ENCODE data around the gene RBBP5.

GRCh38 chr1:205071801-205072200, 50.0 kb downstream of the RBBP5 start:
- TF ChIP-seq, protein P1, sequence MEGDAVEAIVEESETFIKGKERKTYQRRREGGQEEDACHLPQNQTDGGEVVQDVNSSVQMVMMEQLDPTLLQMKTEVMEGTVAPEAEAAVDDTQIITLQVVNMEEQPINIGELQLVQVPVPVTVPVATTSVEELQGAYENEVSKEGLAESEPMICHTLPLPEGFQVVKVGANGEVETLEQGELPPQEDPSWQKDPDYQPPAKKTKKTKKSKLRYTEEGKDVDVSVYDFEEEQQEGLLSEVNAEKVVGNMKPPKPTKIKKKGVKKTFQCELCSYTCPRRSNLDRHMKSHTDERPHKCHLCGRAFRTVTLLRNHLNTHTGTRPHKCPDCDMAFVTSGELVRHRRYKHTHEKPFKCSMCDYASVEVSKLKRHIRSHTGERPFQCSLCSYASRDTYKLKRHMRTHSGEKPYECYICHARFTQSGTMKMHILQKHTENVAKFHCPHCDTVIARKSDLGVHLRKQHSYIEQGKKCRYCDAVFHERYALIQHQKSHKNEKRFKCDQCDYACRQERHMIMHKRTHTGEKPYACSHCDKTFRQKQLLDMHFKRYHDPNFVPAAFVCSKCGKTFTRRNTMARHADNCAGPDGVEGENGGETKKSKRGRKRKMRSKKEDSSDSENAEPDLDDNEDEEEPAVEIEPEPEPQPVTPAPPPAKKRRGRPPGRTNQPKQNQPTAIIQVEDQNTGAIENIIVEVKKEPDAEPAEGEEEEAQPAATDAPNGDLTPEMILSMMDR (IDR thresholded peaks at IDR 0.05) = no peak
- no peak for TF ChIP-seq POLR2AphosphoS5 (IDR thresholded peaks at IDR 0.05)

Measured in esophagus muscularis mucosa (tissue), 3 donors.